RWPE1 (cell line): ENCODE measurements around the gene GALNT18.
A peak's percentile ranks its signal among the peaks of the same experiment; 100 is the strongest.

Experiments
- CTCF ChIA-PET: fragments of 350-600 bp; sonication (Branson Sonifier 250); formaldehyde crosslinking; extraction: SDS; loops from one replicate; lab custom pipeline; 2021; lab: Yijun Ruan, JAX
- POLR2A ChIA-PET: fragments of 400-600 bp; formaldehyde crosslinking; extraction: SDS; loops from one replicate; lab custom pipeline; 2020; ENCODE audit warnings: antibody characterized with exemption; ENCODE audit not compliant: low non-redundant PET; lab: Yijun Ruan, JAX
- DNase-seq: peaks from one replicate; pipeline ENCODE4 v3.0.0; 2012; ENCODE audit warnings: low spot score
- H3K27ac ChIP-seq: fragments of 450-650 bp; 2 replicates; pipeline ENCODE4 v1.5.1; 2017
- TF ChIP-seq, protein P1 (sequence below): fragments of 450-650 bp; conservative IDR thresholded peaks from 2 replicates; pipeline ENCODE4 v1.5.1; 2017; ENCODE audit warnings: low read depth, mild to moderate bottlenecking

GALNT18 gene

DNA sequence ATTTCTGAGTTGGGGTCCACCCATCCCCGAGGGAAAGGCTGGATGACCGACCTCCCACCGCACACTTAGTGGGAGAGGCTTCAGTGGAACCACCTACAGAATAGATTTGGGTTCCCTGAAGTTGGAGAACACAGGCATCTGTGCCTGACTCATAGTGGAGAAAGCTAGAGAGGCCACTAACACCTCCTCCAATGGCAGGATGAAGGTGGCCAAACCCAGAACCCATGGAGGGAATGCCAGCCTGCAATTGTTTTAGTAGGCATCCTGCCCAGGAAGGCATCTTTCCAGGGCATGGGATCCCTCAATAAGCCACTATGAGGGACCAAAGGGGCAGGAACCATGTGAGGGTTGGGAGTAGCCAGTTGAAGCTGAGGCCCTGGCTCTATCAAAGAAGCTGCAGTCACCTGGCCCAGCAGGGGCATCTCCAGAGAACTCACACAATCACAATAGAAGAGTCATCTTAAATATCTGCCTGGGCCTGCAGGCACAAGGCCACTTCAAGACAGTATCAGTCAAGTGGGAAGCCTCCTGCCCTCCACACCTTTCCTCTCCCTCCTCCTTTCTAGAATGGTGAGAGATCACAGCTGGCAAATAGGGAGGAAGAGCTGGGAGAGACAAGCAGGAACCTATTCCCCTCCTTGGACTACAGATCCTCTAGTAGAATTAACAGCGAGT lies 144.7 kb downstream of the GALNT18 start:
- no peak for DNase-seq
- H3K27ac ChIP-seq: peak overlapping the region; percentile 37; the same call in 1 of the 2 replicates
- TF ChIP-seq, protein P1, sequence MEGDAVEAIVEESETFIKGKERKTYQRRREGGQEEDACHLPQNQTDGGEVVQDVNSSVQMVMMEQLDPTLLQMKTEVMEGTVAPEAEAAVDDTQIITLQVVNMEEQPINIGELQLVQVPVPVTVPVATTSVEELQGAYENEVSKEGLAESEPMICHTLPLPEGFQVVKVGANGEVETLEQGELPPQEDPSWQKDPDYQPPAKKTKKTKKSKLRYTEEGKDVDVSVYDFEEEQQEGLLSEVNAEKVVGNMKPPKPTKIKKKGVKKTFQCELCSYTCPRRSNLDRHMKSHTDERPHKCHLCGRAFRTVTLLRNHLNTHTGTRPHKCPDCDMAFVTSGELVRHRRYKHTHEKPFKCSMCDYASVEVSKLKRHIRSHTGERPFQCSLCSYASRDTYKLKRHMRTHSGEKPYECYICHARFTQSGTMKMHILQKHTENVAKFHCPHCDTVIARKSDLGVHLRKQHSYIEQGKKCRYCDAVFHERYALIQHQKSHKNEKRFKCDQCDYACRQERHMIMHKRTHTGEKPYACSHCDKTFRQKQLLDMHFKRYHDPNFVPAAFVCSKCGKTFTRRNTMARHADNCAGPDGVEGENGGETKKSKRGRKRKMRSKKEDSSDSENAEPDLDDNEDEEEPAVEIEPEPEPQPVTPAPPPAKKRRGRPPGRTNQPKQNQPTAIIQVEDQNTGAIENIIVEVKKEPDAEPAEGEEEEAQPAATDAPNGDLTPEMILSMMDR: no peak
- ChIA-PET CTCF (no interaction called here), POLR2A (no interaction called here)

GRCh38 chr11:11476499-11476898 lies 145.3 kb downstream of the GALNT18 start:
- TF ChIP-seq, protein P1: no peak
- POLR2A ChIA-PET: no interaction called here
- CTCF ChIA-PET: no interaction called here
- no peak for DNase-seq
- no peak overlapping the region for H3K27ac ChIP-seq

DNA sequence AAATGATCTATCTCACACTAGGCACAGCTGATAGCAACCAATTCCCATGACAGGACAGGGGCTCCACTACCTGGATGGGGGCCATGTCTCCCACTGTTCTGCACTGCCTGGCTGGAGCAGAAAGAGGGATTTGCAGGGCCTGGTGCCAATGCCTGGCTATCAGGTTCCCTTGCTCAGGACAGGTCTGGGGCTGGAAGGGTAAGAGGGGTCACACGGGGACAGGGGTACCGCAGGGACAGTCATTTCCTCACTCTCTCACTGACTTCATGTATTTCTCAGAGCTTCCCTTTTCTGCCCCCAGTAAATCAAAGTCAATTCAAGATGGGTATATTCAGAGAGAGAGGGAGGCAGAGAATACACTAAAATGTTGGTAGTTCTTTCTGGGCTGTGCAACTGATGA lies 149.7 kb downstream of the GALNT18 start:
- ChIA-PET CTCF (interaction anchor here (0.7 kb wide), 1 partner anchor 266 kb away, joined by 4 read pairs; no protein-coding TSS in a partner anchor), POLR2A (no interaction called here)
- TF ChIP-seq, protein P1: no peak
- H3K27ac ChIP-seq: no peak overlapping the region
- DNase-seq: no peak

GRCh38 chr11:11471201-11471600 lies 150.6 kb downstream of the GALNT18 start:
- POLR2A ChIA-PET: no interaction called here

GRCh38 chr11:11468954-11469353 lies 152.9 kb downstream of the GALNT18 start:
- POLR2A ChIA-PET: no interaction called here
- no peak for DNase-seq
- no peak overlapping the region for H3K27ac ChIP-seq
- TF ChIP-seq, protein P1: no peak
- CTCF ChIA-PET: no interaction called here

More at GRCh38 chr11:11471201-11471600, 150.6 kb downstream of the GALNT18 start:
- H3K27ac ChIP-seq: no peak overlapping the region
- TF ChIP-seq, protein P1: no peak
- no peak for DNase-seq
- CTCF ChIA-PET: interaction anchor here (0.7 kb wide), 1 partner anchor 266 kb away, joined by 4 read pairs; no protein-coding TSS in a partner anchor

DNA sequence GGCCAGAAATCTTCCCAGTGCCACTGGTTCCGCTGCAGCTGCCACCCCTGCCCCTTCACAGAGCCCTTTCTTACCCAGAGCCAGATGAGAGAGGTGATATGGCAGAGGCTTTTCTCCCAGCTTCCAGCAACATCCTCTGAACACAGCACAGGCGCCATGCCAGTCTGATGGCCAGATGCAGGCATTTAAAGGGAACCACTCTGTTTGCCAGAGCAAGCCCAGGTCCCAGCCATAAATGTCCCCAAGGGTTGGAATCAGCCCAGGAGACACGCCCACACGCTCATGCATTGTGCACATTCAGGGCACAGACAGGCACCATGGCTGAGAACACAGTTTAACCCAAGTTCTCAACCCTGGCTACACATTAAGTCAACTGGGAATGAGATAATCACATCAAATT lies 154.5 kb downstream of the GALNT18 start:
- TF ChIP-seq, protein P1: no peak
- no peak overlapping the region for H3K27ac ChIP-seq
- POLR2A ChIA-PET: no interaction called here
- DNase-seq: no peak
- CTCF ChIA-PET: no interaction called here
